NCI-H510A (cell line): Measurements from ENCODE around the gene CCDC74B.
A peak's percentile ranks its signal among the peaks of the same experiment; 100 is the strongest.
"Not testable (repeated sequence)": the region's sequence is repeated elsewhere in the genome, so short reads cannot be mapped to it uniquely, and the experiment has no call there.

Experiments used
- DNase-seq: peaks from one replicate; lab custom pipeline; 2025; lab: John Stamatoyannopoulos, UW

Gene CCDC74B

GRCh38 chr2:130145006-130145414, at the start of gene CCDC74B:
TSS of gene CCDC74B (minus strand) at chr2:130145112. CDS start at chr2:130144996, 116 bp downstream.
- peak; percentile 45 for DNase-seq

GRCh38 chr2:130193824-130194223, 48.9 kb upstream of the CCDC74B start:
- DNase-seq = not testable (repeated sequence)

GRCh38 chr2:130192451-130192850, 47.5 kb upstream of the CCDC74B start:
- DNase-seq = not testable (repeated sequence)

GRCh38 chr2:130191319-130191718, 46.4 kb upstream of the CCDC74B start:
- DNase-seq = not testable (repeated sequence)

GRCh38 chr2:130190237-130190636, 45.3 kb upstream of the CCDC74B start:
- DNase-seq = no peak

GRCh38 chr2:130188958-130189357, 44.0 kb upstream of the CCDC74B start:
- not testable (repeated sequence) for DNase-seq

- DNase-seq = not testable (repeated sequence)
Measured at GRCh38 chr2:130187859-130188792, 43.2 kb upstream of the CCDC74B start.

GRCh38 chr2:130187268-130187667, 42.4 kb upstream of the CCDC74B start:
- DNase-seq = no peak

- DNase-seq = no peak
Measured at GRCh38 chr2:130186391-130186790, 41.5 kb upstream of the CCDC74B start.

GRCh38 chr2:130185896-130186295, 41.0 kb upstream of the CCDC74B start:
- no peak for DNase-seq

- no peak for DNase-seq
Measured at GRCh38 chr2:130185436-130185835, 40.5 kb upstream of the CCDC74B start.

GRCh38 chr2:130183512-130184373, 38.8 kb upstream of the CCDC74B start:
- DNase-seq = no peak

- not testable (repeated sequence) for DNase-seq
Measured at GRCh38 chr2:130182826-130183511, 38.1 kb upstream of the CCDC74B start.

- DNase-seq = peak; percentile 77
Measured at GRCh38 chr2:130181880-130182682, 37.2 kb upstream of the CCDC74B start, which contains the start of gene MZT2B. TSS of gene MZT2B (plus strand) at chr2:130182262. CDS start at chr2:130182283, 21 bp downstream.

- peak; percentile 87 for DNase-seq
Measured at GRCh38 chr2:130181325-130181879, 36.5 kb upstream of the CCDC74B start, which contains the start of gene SMPD4. TSS of gene SMPD4 (minus strand) at chr2:130181602. CDS start at chr2:130176592, 5,010 bp downstream.

- DNase-seq = not testable (repeated sequence)
Measured at GRCh38 chr2:130180404-130181324, 35.8 kb upstream of the CCDC74B start.

GRCh38 chr2:130174866-130175265, 30.0 kb upstream of the CCDC74B start:
- not testable (repeated sequence) for DNase-seq

GRCh38 chr2:130169896-130170295, 25.0 kb upstream of the CCDC74B start:
- no peak for DNase-seq

GRCh38 chr2:130169163-130169562, 24.3 kb upstream of the CCDC74B start:
- DNase-seq = not testable (repeated sequence)
